Measurements from ENCODE around the gene ADAMTSL5.

GRCh38 chr19:1561236-1561842, 48.5 kb upstream of the ADAMTSL5 start:
- TF ChIP-seq TCF4 (CRISPR knock-in tag; IDR thresholded peaks at IDR 0.05; ENCODE audit: borderline replicate concordance) (no peak), ZFP3 (CRISPR knock-in tag; IDR thresholded peaks at IDR 0.05) (no peak), BACH2 (CRISPR knock-in tag; IDR thresholded peaks at IDR 0.05; ENCODE audit: borderline replicate concordance) (no peak), TSHZ2 (CRISPR knock-in tag; IDR thresholded peaks at IDR 0.05) (no peak), CSRNP3 (CRISPR knock-in tag; IDR thresholded peaks at IDR 0.05) (no peak), ZFP30 (CRISPR knock-in tag; IDR thresholded peaks at IDR 0.05) (no peak), ZC3H10 (CRISPR knock-in tag; IDR thresholded peaks at IDR 0.05) (no peak)
